GM21515 (cell line): ENCODE results near the gene EGFL7.
"Not testable (repeated sequence)": the region's sequence is repeated elsewhere in the genome, so short reads cannot be mapped to it uniquely, and the experiment has no call there.

Experiments used
- ATAC-seq: cut with Tn5 transposase; IDR thresholded peaks from one replicate; pipeline ENCODE4 v1.9.1; 2021; ENCODE audit not compliant: unreplicated experiment

EGFL7 gene

DNA sequence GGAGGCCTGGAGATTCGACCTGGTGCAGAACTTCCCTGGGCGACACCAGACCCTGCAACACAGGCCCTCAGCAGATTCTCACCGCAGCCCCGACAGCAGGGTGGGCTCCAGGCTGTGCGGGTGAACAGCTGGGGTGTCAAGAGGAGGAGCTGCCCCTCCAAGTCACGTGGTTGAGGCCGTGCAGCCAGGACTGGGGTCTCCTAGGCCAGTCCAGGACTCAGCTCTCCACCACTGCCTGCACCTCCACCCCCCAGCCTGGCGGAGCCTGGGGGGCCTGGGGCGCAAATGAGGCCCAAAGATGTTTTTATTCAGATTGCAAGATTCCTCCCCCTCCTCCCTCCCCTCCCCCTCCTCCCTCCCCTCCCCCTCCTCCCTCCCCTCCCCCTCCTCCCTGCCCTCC lies 33.8 kb downstream of the EGFL7 start:
- ATAC-seq, result no peak

DNA sequence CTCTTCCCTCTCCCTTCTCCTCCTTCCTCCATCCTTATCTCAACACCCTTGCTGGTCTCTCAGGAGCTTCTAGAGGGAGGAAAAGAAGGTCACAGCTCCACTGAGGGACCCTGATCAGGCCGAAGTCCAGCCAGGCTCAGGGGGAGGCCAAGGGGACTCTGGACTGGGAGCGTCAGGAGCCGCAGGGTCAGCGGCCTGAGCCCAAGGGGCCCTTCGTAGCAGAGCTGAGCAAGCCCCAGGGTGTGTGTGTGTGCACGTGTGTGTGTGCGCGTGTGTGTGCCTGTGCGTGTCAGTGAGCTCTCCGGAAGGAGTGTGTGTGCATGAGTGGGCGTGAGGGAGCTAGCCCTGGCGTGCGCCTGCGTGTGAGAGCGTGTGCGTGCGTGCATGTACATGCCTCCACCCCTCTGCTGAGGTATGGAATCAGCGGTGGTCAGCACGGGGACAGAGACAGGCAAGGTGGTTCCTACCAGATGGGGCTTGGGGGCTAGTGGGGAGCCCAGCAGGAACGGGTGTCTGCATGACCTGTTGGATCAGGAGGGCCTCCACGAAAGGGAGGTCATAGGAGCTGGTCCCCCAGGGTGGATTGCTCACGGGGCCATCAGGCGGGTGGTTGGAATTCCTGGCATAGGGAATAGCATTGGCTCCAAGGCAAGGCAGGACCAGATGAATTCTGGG lies 34.6 kb downstream of the EGFL7 start:
- ATAC-seq, result no peak

DNA sequence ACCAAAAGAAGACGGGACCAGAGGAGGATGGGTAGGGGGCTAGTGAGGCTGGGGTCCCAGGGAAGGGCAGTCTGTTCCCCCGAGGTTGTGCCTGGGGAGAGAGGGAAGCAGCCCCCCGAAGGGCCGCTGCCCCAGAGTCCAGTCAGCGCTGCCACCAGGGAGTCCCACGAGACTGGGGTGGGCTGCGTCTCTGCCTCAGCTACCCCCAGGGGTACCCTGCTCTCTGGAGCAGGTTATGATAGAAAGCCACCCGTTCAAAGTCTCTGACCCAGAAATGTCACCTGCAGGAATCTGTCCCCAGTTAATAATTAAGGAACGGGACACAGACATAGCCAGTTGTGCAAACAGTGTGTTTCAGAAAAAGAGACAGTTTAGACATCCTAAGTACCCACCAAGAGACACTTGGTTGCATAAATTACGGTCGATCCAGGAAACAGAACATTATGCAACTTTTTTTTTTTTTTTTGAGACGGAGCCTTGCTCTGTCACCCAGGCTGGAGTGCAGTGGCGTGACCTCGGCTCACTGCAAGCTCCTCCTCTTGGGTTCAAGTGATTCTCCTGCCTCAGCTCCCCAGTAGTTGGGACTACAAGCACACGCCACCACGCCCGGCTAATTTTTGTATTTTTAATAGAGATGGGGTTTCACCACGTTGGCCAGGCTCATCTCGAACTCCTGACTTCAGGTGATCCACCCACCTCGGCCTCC lies 35.3 kb downstream of the EGFL7 start:
- no peak for ATAC-seq

DNA sequence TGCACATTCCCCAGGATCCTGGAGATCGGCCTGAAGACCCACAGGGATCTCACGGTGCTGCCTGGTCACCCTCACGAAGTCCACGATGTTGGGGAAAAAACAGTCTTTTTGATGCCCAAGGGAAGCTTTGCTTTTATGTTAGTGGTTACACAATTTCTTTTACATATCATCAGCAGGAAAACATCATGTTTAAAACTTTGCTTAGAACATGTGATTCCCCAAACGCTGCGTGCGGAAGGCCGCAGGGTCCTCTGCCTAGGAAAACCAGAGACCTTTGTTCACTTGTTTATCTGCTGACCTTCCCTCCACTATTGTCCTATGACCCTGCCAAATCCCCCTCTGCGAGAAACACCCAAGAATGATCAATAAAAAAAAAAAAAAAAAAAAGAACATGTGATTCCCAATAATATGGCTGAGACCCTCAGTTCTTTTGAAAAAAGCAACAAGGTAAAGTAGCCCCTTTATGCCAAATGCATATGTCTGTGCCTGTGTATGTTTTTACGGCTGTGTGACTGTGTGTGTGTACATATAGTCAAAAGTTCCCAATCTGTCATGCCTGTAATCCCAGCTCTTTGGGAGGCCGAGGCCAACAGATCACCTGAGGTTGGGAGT lies 36.0 kb downstream of the EGFL7 start:
- ATAC-seq, result no peak

DNA sequence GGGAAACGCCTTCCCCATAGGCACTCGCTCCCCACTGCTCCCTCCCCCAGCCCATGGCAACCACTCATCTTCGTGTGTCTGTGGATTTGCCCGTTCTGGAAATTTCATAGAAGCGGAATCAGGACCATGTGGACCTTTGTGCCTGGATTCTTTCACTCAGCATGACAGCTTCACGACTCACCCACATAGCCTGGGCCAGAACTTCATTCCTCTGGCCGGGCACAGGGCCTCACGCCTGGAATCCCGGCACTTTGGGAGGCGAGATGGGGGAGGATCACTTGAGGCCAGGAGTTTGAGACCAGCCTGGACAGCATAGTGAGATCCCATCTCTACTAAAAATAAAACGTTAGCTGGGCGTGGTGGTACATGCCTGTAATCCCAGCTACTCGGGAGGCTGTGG lies 37.6 kb downstream of the EGFL7 start:
- ATAC-seq, result no peak

DNA sequence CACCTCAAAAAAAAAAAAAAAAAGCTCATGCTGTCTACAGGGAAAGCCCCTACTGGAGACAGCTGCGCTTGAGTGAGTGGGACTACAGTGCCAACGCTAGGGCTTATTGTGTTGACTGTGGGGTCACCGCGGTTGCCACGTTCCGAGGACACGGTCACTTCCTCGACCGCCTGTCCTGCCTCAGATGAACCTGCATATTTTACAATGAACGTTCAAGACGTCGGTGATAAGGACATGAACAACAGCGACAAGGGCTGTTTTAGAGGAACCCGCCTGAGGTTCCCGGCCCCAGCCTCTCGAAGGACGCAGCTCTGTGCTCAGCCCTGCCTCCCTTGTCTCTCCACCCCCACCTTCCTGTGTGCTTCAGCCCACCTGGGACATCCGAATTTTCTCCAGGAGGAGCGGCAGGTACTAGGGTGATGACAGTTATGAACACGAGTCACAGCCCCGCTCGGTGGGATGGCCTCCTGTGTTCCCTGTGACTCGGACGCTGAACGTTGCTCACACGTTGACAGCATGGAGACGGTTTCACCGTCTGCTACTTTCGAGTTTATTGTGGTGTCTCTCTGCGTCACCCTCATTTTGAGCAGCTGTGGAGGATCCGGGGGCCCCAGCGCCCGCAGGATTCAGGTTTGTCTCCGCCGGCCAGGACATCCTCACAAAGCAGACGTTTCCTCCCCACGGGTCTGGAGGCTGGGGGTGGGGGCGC lies 38.4 kb downstream of the EGFL7 start:
- peak; percentile 57 for ATAC-seq

DNA sequence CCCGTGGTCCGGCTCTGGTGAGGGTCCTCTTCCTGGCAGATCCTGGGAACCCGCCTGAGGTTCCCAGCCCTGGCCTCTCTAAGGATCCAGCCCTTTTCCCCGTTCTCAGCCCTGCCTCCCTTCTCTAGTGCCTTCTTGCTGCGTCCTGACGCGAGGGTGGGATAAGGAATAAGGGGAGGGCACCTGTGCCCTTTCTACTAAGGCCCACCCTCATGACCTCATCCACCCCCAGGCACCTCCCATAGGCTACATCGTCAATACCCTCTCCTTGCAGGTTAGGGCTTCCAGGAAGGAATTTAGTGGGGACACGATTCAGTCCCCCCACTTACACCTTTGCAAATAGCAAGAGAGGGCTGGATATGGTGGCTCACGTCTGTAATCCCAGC lies 38.9 kb downstream of the EGFL7 start:
- ATAC-seq, result no peak

DNA sequence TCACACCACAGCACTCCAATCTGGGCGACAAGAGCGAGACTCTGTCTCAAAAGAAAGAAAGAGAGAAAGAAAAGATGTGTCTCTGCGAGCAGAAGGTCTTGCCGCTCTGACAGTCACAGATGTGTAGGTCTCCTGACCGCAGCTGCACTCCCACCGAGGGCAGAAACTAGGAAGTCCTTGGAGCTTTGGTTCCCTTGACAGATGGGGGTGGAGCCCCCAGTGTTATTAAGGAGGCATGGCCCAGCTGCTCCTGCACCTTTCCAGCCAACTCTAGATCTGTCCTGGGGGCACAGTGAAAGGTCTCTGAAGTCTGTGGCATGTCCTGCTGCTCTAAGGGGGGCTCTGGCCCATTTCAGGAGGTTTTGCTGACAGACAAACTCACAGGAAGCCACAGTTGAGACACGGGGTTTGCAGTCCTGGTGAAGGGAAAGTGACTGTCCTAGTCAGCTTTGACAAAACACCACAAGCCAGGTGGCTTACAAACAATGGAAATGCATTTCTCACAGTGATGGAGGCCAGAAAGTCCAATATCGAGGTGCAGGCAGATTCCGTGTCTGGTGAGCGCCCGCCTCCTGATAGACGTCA lies 40.7 kb downstream of the EGFL7 start:
- ATAC-seq, result no peak

DNA sequence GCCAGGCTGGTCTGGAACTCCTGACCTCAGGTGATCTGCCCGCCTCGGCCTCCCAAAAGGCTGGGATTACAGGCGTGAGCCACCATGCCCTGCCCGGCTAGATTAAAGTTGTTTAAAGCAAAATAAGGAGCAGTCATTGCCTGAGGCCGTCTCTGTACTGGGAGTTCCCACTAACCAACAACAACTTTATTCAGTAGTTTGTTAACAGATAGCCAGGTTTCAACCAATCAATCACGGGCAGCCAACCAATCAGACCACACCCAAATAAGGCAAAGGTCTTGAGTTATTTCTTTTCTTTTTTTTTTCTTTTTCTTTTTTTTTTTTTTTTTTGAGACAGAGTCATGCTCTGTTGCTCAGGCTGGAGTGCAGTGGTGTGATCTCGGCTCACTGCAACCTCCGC lies 42.0 kb downstream of the EGFL7 start:
- ATAC-seq, result not testable (repeated sequence)

DNA sequence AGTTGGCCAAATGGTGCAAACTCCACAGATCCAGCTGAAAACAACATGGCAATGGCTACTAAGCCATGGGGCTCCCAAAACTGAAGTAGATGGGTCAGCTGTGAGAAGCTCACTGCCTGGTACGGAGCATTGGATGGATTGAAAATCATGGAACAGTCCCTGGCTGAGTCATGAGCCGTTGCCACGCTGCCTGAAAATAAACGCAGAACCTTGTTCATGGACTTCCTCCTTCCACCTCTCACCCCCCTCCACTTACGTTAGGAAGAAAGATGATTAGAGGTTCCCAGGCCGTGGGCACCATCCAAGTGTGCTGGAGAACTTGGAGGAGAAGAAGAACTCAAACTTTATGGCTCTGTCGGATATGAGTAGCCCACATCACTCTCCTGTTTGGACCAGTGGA lies 42.8 kb downstream of the EGFL7 start:
- ATAC-seq, result no peak

DNA sequence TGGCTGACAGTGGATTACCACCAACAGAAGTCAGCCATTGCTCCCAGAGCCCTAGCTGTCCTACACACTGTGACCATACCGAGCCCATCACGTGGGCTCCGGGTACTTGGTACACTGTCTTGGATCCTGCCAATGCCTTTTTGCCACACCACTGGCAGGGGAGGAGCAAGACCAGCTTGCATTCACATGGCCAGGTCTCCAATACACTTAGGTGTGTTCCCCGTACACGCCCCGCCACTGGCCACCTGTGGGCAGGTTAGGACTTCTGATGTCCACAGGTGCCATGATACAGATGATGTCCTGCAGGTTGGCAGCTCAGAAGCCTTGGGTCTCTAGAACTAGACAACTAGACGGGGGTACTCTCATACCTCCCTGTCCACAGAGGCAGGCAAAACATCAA lies 44.3 kb downstream of the EGFL7 start:
- no peak for ATAC-seq

DNA sequence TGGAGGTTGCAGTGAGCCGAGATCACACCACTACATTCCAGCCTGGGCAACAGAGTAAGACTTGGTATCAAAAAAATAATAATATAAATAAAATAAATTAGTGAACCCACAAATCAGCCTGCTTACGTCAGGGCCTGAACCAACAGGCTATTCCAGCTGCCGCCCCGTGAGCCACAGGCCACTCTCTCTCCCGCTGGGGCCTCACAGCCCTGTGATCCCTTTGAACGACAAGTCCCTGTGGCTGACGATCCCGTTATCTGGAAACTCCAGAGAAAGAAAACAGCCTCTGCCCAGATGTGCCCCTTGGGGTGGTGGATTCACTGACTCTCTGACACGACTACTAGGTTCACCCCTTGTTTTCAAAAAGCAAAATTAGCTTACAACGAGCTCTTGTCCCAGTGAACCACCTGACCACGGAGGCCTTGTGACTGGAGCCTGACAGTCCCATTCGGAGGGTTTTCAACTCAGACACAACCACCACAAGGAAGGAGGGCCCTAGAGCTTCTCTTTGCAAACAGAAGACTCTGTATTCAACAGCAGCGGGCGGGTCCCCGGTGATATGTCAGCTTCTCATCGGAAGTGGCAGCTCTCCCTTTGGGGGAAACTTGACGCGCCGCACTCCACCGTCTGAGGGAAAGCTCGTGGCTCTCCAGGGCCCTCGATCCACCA lies 45.3 kb downstream of the EGFL7 start:
- ATAC-seq, result no peak

DNA sequence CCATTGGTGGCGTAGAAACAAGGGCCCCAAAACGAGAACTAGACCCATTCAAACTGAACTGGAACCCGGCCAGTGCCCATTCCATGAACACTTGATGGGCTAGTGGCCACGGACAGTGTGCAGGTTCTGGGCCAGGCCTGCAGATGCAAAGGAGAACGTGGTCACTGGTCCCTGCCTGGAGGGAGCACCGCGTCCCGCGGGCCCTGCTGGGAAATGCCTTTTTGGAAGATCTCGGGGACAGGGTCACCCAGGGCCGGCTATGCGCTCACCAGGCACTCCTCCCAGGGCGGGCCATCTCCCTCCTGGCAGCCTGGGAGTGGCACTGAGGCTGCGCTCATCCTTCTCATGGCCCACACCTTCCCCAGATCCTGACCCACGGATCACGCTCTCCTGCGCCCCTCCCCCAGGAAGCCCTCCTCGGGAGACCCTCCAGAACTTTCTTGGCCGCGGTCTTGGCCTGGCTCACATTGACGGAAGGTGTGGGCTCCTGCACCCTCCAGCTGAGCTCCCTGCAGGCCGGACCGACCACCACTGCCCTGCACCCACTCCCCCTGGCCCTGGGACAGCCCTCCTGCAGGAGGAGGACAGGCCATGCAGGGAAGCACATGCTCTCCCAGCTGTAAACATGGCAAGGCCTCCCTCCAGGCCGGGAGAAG lies 46.9 kb downstream of the EGFL7 start:
- ATAC-seq, result no peak

DNA sequence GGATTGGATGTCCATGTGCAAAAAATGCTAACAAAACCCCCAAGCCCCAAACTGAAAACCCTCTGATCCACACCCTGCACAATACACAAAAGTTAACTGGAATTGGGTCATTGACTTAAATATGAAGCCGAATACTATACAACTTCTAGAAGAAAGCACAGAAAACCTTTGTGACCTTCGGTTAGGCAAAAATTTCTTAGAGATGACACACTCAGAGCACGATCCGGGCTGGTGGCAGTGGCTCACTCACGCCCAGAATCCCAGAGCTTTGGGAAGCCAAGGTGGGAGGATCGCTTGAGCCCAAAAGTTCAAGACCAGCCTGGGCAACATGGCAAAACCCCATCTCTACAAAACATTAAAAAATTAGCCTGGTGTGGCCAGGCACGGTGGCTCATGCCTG lies 47.8 kb downstream of the EGFL7 start:
- no peak for ATAC-seq

DNA sequence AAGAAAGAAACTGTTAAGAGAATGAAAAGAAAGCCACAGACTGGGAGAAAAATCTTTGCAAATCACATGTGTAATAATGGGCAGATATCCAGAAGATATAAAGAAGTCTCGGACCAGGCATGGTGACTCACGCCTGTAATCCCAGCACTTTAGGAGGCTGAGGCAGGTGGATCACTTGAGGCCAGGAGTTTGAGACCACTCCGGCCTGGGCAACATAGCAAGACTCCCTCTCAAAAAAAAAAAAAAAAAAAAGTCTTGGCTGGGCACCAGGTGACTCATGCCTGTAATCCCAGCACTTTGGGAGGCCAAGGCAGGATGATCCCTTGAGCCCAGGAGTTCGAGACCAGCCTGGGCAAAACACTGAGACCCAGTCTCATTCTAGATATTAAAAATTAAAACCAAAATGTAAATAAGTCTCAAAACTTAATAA lies 48.5 kb downstream of the EGFL7 start:
- ATAC-seq, result not testable (repeated sequence)

DNA sequence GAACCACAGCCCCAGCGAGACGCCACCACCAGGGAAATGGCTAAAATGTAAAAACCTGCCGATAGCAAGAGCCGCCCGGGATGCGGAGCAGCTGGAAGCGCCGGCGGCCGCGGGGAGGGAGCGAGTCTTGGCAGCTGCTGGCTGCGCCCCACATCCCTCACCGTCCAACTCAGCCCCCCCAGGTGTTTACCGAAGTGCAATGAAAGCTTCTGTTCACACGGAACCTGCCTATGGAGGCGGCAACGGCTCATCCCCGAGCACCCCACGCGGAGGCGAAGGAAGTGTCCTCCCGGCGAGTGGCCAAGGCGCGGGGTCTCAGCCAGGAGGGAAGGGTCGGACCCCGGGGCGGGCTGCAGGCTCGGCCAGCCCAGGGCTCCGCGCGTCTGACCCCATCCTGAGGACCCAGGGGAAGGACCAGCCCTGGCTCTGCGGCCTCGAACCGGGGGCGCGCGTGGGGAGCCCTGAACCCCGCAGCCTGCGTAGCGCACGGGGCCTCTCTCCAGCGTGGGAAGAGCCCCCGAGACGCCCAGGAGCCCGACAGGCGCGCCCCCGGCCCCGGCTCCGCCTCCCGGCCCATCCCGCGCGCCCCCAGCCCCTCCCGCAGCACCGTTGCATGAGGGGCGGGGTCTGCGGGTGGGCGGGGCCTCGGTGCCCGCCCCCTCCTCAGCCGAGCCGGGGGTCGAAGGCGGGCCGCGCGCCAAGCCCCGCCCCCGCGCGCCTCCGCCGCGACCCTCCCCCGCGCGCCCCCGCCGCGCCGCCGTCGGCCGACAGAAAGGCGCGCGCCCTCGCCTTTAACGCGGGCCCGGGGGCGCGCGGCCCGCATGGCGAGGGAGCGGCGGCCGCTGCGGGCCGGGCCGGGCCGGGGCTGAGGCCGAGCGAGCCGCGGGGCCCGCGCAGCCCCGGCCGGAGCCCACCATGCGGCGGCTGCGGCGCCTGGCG lies 49.3 kb downstream of the EGFL7 start, which contains the start of gene DIPK1B:
Gene DIPK1B (plus strand): TSS at position 822 of the 939 bp plus-strand sequence. CDS start 94 bp downstream, at position 916.
- no peak for ATAC-seq

DNA sequence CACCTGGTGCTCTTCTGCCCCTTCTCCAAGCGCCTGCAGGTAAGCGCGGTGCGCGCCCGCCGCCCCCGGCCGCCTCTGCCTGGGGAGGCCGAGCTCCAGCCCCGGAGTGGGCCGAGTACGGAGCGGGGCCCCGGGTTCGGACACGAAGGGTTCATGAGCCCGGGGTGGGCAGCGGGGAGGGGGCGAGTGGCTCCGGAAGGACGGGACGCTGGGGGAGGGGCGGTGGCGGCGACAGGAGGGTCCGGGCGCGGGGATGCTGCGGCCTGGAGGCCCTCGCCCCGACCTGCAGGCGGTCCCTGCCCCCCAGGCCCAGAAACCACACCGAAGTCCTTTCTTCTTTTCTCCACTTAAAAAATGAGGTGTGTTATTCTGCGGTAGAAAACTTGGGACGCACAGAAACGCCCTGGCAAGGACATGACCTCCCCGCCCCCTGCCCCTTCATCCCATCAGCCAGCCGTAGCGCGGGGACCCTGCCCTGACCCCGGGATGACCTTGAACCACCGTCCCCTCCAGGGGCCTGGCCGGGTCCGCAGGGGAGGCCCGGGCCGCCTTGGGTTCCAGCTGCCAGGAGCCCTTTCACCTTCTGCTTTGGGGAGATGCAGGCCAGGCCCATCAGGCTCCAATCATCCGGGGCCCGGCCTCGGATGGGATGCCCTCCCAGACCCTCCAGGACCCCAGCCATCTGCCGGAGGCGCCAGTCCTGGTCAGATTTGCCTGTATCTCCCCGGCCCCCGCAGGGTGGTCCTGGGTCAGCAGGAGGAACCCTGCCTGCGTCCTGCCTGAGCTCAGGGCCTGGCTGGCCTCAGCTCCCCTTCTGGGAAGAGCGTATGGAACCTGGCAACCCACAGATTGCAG lies 50.2 kb downstream of the EGFL7 start:
- no peak for ATAC-seq

DNA sequence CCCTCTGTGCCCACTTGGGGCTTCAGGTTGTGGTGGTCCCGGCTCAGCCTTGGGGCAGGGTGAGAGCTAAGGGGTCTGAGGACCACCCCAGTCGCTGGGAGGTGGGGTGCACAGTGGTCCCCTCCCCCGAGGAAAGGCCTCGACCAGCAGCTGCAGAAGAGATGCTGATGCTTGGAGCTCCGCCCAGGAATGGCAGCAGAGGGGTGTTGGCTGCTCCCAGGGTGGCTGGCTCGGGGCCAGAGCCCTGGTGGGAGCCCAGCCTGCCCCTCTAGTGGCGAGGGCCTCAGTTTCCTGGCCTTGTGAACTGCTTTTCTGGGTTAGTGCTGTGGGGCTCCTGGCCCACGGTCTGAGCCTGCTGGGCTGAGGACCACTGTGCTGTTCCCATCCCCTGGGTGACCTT lies 50.8 kb downstream of the EGFL7 start:
- ATAC-seq, result no peak
